Esophagus squamous epithelium (tissue), 4 donors: ENCODE results near the gene PRR14.

Source experiments
- CTCF ChIP-seq, 6 experiments: fragments of 450-650 bp in 4 of 6; fragments of 200-600 bp in 2 of 6; sonication (generic) in 2 of 6; IDR thresholded peaks; one replicate each; pipeline ENCODE4 v1.5.1; 2016 to 2019; ENCODE audit warnings: antibody characterized with exemption in 6 of 6, mild to moderate bottlenecking in 4 of 6, moderate library complexity in 4 of 6
- POLR2A ChIP-seq, 4 donors: fragments of 450-650 bp; IDR thresholded peaks; one replicate each; pipeline ENCODE4 v1.6.1; 2017; ENCODE audit warnings: antibody characterized with exemption in 4 of 4, mild to moderate bottlenecking in 4 of 4, moderate library complexity in 3 of 4

- no peak for TF ChIP-seq CTCF (IDR thresholded peaks at IDR 0.05)
- TF ChIP-seq POLR2A (IDR thresholded peaks at IDR 0.05): no peak
Measured at GRCh38 chr16:30663820-30664219, 13.1 kb downstream of the PRR14 start.
